Activated T-cell treated with anti-CD3 and anti-CD28 coated beads, Interleukin-2, amount 50 U/mL, for 72 hours (primary cell): Measurements from ENCODE around the gene ARPP21. TPM values are rescaled to one million over a fixed set of nuclear protein-coding genes. Genes with fewer than 3 reads are reported as not detected.

Source experiments
- ATAC-seq, 2 donors: fragments of 150-1000 bp; cut with Tn5 transposase; replicated peaks in 1 of 2; 2 replicates each; pipeline ENCODE4 v1.10.0; 2021; ENCODE audit warnings: moderate library complexity in 2 of 2, mild to moderate bottlenecking in 1 of 2
- DNase-seq, 2 donors: peaks; one replicate each; pipeline ENCODE4 v3.0.0; 2021 to 2022; ENCODE audit warnings: mixed read lengths in 1 of 2
- H3K27ac Mint-ChIP-seq: one replicate; pipeline ENCODE4 v1.8.0; 2022; ENCODE audit warnings: mild to moderate bottlenecking, moderate library complexity, mixed read lengths
- H3K27me3 Mint-ChIP-seq: one replicate; pipeline ENCODE4 v1.8.0; 2022; ENCODE audit warnings: low read depth, mixed read lengths
- H3K36me3 Mint-ChIP-seq, 2 donors: one replicate each; pipeline ENCODE4 v1.8.0; 2022; ENCODE audit warnings: mixed read lengths in 2 of 2, mild to moderate bottlenecking in 1 of 2; ENCODE audit not compliant: insufficient read depth in 2 of 2
- H3K4me1 Mint-ChIP-seq: one replicate; pipeline ENCODE4 v1.8.0; 2022; ENCODE audit warnings: low read depth, mixed read lengths
- H3K4me3 Mint-ChIP-seq, 2 donors: one replicate each; pipeline ENCODE4 v1.8.0; 2022; ENCODE audit warnings: mild to moderate bottlenecking in 2 of 2, mixed read lengths in 2 of 2, moderate library complexity in 2 of 2
- H3K9me3 Mint-ChIP-seq, 2 donors: one replicate each; pipeline ENCODE4 v1.8.0; 2022; ENCODE audit warnings: mixed read lengths in 2 of 2
- total RNA-seq, 2 donors: library from RNA; stranded (reverse); gene quantifications; one replicate each; pipeline ENCODE4 v1.2.3, GENCODE V29; 2022

The ARPP21 gene
- total RNA-seq, 2 donors from 2014 or later = not detected

- Mint-ChIP-seq H3K9me3 (no peaks in the 10 kb centered on the region), H3K36me3 (no peaks in the 10 kb centered on the region), H3K4me3 (no peak overlapping the region), H3K27ac (no peak overlapping the region), H3K4me1 (peaks cover 4% of the 10 kb centered on the region), H3K27me3 (peaks cover 11% of the 10 kb centered on the region)
- ATAC-seq (no peak), DNase-seq (no peak)
Measured at GRCh38 chr3:35633332-35634124, 5.8 kb upstream of the ARPP21 start.

- peaks cover 0 to 2% of the 10 kb centered on the region in 2 donors for H3K36me3 Mint-ChIP-seq
- ATAC-seq (no peak), DNase-seq (no peak)
- H3K4me1 Mint-ChIP-seq = peaks cover 12% of the 10 kb centered on the region
- H3K27me3 Mint-ChIP-seq = peaks cover 27% of the 10 kb centered on the region
- no peaks in the 10 kb centered on the region for H3K9me3 Mint-ChIP-seq
- H3K4me3 Mint-ChIP-seq = no peak overlapping the region
- no peak overlapping the region for H3K27ac Mint-ChIP-seq
Measured at GRCh38 chr3:35635407-35635806, 3.9 kb upstream of the ARPP21 start.

GRCh38 chr3:35635926-35636683, 3.2 kb upstream of the ARPP21 start:
- DNase-seq (no peak), ATAC-seq (no peak)
- Mint-ChIP-seq H3K4me3 (no peak overlapping the region), H3K36me3 (peaks cover 0 to 2% of the 10 kb centered on the region in 2 donors), H3K4me1 (peaks cover 12% of the 10 kb centered on the region), H3K27me3 (peaks cover 34% of the 10 kb centered on the region), H3K27ac (no peak overlapping the region), H3K9me3 (no peaks in the 10 kb centered on the region)

- no peak for DNase-seq
- peaks cover 51% of the 10 kb centered on the region for H3K27me3 Mint-ChIP-seq
- H3K9me3 Mint-ChIP-seq = no peaks in the 10 kb centered on the region
- peaks cover 0 to 2% of the 10 kb centered on the region in 2 donors for H3K36me3 Mint-ChIP-seq
- peak overlapping the region in 1 of 2 donors; percentile 89 for H3K4me3 Mint-ChIP-seq
- peaks cover 12% of the 10 kb centered on the region for H3K4me1 Mint-ChIP-seq
- no peak overlapping the region for H3K27ac Mint-ChIP-seq
- ATAC-seq = no peak
Measured at GRCh38 chr3:35638251-35638979, 910 bp upstream of the ARPP21 start.

DNA sequence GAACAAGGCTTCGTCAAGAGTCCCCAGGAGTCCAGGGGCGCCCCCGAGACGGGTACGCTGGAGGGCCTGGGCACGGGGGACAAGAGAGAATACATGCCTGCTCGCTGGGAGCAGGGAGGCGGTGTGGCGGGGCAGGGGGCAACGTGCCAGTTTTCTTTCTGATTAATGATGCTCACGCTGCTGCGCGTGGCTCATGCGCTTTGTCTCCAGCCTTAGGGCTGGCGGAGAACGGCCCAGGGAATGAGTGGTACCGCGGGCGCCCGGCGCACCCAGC, 408 bp upstream of the ARPP21 start:
- Mint-ChIP-seq H3K36me3 (peaks cover 0 to 2% of the 10 kb centered on the region in 2 donors), H3K4me3 (peak overlapping the region in 1 of 2 donors; percentile 89), H3K27me3 (peaks cover 53% of the 10 kb centered on the region), H3K4me1 (peaks cover 8% of the 10 kb centered on the region), H3K27ac (no peak overlapping the region), H3K9me3 (no peaks in the 10 kb centered on the region)
- ATAC-seq (no peak), DNase-seq (no peak)

- Mint-ChIP-seq H3K9me3 (no peaks in the 10 kb centered on the region), H3K36me3 (peaks cover 0 to 2% of the 10 kb centered on the region in 2 donors), H3K4me1 (peaks cover 8% of the 10 kb centered on the region), H3K4me3 (peak overlapping the region; percentile 79 to 89), H3K27me3 (peaks cover 53% of the 10 kb centered on the region), H3K27ac (no peak overlapping the region)
- no peak for ATAC-seq
- DNase-seq = no peak
Measured at GRCh38 chr3:35640190-35641165, 1.2 kb downstream of the ARPP21 start.

DNA sequence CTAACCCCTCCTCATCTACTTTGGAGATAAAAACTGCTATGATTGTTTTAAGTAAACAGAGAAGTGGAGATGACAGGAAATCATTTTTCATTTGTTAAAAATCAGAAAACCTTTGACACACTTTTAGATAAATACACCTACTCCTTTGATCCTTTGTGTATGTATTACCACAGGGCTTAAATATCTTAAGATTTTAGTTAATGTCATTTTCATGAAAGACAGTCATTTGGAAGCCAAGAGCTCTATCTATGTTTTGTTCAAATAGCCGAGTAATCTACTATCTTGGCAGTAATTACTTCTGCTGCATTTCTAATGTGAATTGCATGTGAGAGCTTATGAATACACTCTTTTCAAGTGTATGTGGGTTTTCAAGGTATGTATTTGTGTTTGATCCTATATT, 2.0 kb downstream of the ARPP21 start:
- H3K27me3 Mint-ChIP-seq = peaks cover 53% of the 10 kb centered on the region
- no peak for ATAC-seq
- peaks cover 8% of the 10 kb centered on the region for H3K4me1 Mint-ChIP-seq
- no peak for DNase-seq
- H3K9me3 Mint-ChIP-seq = no peaks in the 10 kb centered on the region
- no peak overlapping the region for H3K4me3 Mint-ChIP-seq
- H3K27ac Mint-ChIP-seq = no peak overlapping the region
- H3K36me3 Mint-ChIP-seq = peaks cover 0 to 2% of the 10 kb centered on the region in 2 donors

GRCh38 chr3:35641920-35642527, 2.7 kb downstream of the ARPP21 start:
- H3K4me1 Mint-ChIP-seq = peaks cover 8% of the 10 kb centered on the region
- no peak overlapping the region for H3K27ac Mint-ChIP-seq
- peaks cover 0 to 2% of the 10 kb centered on the region in 2 donors for H3K36me3 Mint-ChIP-seq
- H3K9me3 Mint-ChIP-seq = no peaks in the 10 kb centered on the region
- H3K4me3 Mint-ChIP-seq = no peak overlapping the region
- no peak for ATAC-seq
- DNase-seq = no peak
- peaks cover 53% of the 10 kb centered on the region for H3K27me3 Mint-ChIP-seq

- DNase-seq = no peak
- Mint-ChIP-seq H3K4me1 (peaks cover 8% of the 10 kb centered on the region), H3K27ac (no peak overlapping the region), H3K36me3 (peaks cover 0 to 2% of the 10 kb centered on the region in 2 donors), H3K4me3 (no peak overlapping the region), H3K27me3 (peaks cover 42% of the 10 kb centered on the region), H3K9me3 (no peaks in the 10 kb centered on the region)
- no peak for ATAC-seq
Measured at GRCh38 chr3:35643495-35643894, 4.2 kb downstream of the ARPP21 start.

DNA sequence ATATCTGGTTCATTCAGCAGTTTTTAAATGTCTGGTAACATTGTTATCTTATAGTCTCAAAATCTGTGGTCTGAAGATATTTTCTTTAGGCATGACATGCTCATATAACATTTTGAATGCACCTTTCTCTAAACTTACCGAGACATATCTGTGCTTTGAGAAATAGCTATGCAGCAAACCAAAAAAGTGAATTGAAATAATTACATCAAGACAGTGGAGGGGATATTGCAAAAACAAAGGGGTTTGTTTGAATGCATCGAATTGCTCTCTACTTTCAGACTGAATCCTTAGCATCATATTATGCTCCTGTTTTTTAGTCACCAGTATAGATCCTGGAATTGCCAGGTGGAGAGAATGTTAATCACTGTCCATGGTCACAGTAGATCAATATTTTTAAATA, 5.1 kb downstream of the ARPP21 start:
- Mint-ChIP-seq H3K9me3 (no peaks in the 10 kb centered on the region), H3K27ac (no peak overlapping the region), H3K4me1 (peaks cover 7% of the 10 kb centered on the region), H3K4me3 (no peak overlapping the region), H3K36me3 (peaks cover 0 to 1% of the 10 kb centered on the region in 2 donors), H3K27me3 (peaks cover 36% of the 10 kb centered on the region)
- ATAC-seq = no peak
- no peak for DNase-seq

GRCh38 chr3:35645189-35645588, 5.9 kb downstream of the ARPP21 start:
- H3K27ac Mint-ChIP-seq = no peak overlapping the region
- DNase-seq (no peak), ATAC-seq (no peak)
- H3K9me3 Mint-ChIP-seq = no peaks in the 10 kb centered on the region
- no peak overlapping the region for H3K4me3 Mint-ChIP-seq
- H3K27me3 Mint-ChIP-seq = peaks cover 29% of the 10 kb centered on the region
- no peaks in the 10 kb centered on the region for H3K4me1 Mint-ChIP-seq
- no peaks in the 10 kb centered on the region for H3K36me3 Mint-ChIP-seq

DNA sequence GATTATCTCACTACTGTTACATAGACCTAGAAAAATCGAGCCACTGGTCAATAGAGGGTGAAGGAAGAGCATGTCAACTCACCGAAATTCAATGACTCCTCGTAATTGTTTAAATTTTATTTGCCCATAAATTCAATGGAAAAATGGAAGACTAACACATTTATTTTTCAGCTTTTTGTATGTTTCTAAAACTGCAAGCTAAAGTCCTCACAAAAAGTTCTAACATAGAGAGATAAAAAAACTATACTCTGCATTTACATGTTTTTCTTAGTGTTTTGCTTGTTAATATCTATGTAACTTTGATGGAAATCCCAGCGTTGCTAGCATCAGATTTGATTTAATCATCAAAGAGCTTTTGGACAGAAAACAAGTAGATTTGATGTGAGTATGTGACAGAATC, 6.8 kb downstream of the ARPP21 start:
- H3K36me3 Mint-ChIP-seq = no peaks in the 10 kb centered on the region
- no peak overlapping the region for H3K4me3 Mint-ChIP-seq
- H3K9me3 Mint-ChIP-seq = no peaks in the 10 kb centered on the region
- no peak overlapping the region for H3K27ac Mint-ChIP-seq
- ATAC-seq (no peak), DNase-seq (no peak)
- no peaks in the 10 kb centered on the region for H3K4me1 Mint-ChIP-seq
- peaks cover 20% of the 10 kb centered on the region for H3K27me3 Mint-ChIP-seq
